Measurements from ENCODE around the gene ICA1.

DNA sequence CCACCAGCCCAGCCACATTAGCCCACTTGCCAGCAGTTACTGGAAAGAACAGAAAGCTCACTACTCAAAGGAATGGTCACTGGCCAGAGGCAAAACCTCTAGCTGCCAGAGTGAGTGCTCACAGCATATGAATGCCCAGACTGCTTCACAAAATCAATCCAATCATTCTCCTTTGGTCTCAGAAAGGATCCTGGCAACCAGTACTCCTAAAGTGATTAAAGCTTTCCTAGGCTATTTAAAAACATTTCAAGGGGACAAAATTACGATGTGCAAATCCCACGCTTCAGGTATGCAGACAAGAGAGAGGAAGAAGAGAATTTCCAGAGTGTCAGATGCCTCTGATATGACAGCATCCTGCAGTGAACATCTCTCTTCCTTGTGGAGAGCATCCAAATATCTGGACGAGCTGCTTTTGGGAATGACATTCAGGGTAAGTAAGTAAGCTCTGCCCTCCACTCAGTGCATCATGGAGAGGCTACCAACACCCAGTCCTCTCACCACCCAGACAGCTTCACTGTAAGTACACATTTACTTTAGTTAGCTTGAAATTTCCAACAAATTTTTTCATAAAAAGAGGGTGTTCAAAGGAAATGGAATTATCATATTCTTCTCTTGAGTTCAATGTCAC is 25.1 kb downstream of the ICA1 start:
- TF ChIP-seq, protein P1, sequence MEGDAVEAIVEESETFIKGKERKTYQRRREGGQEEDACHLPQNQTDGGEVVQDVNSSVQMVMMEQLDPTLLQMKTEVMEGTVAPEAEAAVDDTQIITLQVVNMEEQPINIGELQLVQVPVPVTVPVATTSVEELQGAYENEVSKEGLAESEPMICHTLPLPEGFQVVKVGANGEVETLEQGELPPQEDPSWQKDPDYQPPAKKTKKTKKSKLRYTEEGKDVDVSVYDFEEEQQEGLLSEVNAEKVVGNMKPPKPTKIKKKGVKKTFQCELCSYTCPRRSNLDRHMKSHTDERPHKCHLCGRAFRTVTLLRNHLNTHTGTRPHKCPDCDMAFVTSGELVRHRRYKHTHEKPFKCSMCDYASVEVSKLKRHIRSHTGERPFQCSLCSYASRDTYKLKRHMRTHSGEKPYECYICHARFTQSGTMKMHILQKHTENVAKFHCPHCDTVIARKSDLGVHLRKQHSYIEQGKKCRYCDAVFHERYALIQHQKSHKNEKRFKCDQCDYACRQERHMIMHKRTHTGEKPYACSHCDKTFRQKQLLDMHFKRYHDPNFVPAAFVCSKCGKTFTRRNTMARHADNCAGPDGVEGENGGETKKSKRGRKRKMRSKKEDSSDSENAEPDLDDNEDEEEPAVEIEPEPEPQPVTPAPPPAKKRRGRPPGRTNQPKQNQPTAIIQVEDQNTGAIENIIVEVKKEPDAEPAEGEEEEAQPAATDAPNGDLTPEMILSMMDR (conservative IDR thresholded peaks at IDR 0.05; ENCODE audit: low read depth, low read length), result no peak
- TF ChIP-seq EZH2 (IDR thresholded peaks at IDR 0.05; ENCODE audit: borderline replicate concordance, low read depth, low read length, poor library complexity, severe bottlenecking), result no peak

All from A673 (cell line).